ENCODE measurements around the gene KDM4C.

KDM4C gene

GRCh38 chr9:6869081-6869948, 111.5 kb downstream of the KDM4C start:
- no peak for DNase-seq
- H3K27me3 ChIP-seq (replicated peaks) = no peaks in the 10 kb centered on the region
- H3K4me3 ChIP-seq (ENCODE audit: low read depth, low read length) = no peak overlapping the region
- no peak for TF ChIP-seq CTCF (IDR thresholded peaks at IDR 0.05; ENCODE audit: low read depth, low read length, missing control alignments)
- in situ Hi-C loops (cut with HindIII; ENCODE audit: low pct_ligation_motif_present, low sequenced_read_pairs) = no loop called here
- H3K27ac ChIP-seq = no peak overlapping the region
- H3K36me3 ChIP-seq (replicated peaks) = no peaks in the 10 kb centered on the region

DNA sequence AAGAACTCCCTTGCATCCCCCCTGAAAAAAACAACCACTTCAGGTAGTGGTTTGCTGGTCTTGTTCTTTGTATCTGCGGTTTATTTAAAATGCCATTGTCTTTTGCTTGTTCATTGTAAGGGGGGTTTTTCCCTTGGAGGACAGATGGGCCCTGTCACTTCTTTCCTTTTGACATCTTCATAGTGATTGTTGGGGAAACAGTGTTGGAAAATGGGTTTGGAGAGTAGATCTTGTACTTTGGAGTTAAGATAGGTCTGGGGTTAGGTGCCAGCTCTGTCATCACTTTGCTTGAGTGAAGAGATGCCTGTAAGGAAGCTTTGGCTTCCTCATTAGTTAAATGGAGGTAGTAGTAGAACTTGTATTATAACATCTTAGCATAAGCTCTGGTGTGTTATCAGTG, 112.4 kb downstream of the KDM4C start:
- no peak for TF ChIP-seq CTCF (IDR thresholded peaks at IDR 0.05; ENCODE audit: low read depth, low read length, missing control alignments)
- in situ Hi-C loops (cut with HindIII; ENCODE audit: low pct_ligation_motif_present, low sequenced_read_pairs) = no loop called here

GRCh38 chr9:6870650-6871477, 113.1 kb downstream of the KDM4C start:
- in situ Hi-C loops (cut with HindIII; ENCODE audit: low pct_ligation_motif_present, low sequenced_read_pairs) = no loop called here
- H3K4me3 ChIP-seq (ENCODE audit: low read depth, low read length) = no peak overlapping the region
- no peak for TF ChIP-seq CTCF (IDR thresholded peaks at IDR 0.05; ENCODE audit: low read depth, low read length, missing control alignments)

More for the DNA sequence above, 112.4 kb downstream of the KDM4C start:
- Histone ChIP-seq H3K36me3 (replicated peaks) (no peaks in the 10 kb centered on the region), H3K4me3 (ENCODE audit: low read depth, low read length) (no peak overlapping the region), H3K27ac (no peak overlapping the region), H3K27me3 (replicated peaks) (no peaks in the 10 kb centered on the region)
- no peak for DNase-seq

DNA sequence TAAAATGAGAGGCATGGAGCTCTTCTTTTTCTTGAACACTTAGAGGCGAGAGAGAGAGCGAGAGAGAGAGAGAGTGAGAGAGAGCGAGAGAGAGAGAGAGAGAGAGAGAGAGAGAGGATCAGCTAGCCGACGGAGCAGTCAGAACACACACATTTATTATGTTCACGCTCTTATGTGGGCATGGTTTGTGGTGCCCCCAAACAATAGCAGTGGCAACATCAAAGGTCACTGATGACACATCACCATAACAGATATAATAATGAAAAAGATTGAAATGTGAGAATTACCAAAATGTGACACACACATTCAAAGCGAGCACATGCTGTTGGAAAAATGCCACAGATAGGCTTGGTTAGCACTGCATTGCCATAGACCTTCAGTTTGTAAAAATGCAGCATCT, 116.1 kb downstream of the KDM4C start:
- peak; percentile 49 for DNase-seq
- in situ Hi-C loops (cut with HindIII; ENCODE audit: low pct_ligation_motif_present, low sequenced_read_pairs) = no loop called here
- H3K36me3 ChIP-seq (replicated peaks) = no peaks in the 10 kb centered on the region

More at GRCh38 chr9:6870650-6871477, 113.1 kb downstream of the KDM4C start:
- Histone ChIP-seq H3K36me3 (replicated peaks) (no peaks in the 10 kb centered on the region), H3K27me3 (replicated peaks) (no peaks in the 10 kb centered on the region), H3K27ac (no peak overlapping the region)
- no peak for DNase-seq

More for the DNA sequence above, 116.1 kb downstream of the KDM4C start:
- Histone ChIP-seq H3K27me3 (replicated peaks) (no peaks in the 10 kb centered on the region), H3K4me3 (ENCODE audit: low read depth, low read length) (no peak overlapping the region), H3K27ac (no peak overlapping the region)
- no peak for TF ChIP-seq CTCF (IDR thresholded peaks at IDR 0.05; ENCODE audit: low read depth, low read length, missing control alignments)

Data from brain microvascular endothelial cell (primary cell).